A673 (cell line): Measurements from ENCODE around the gene ARHGAP44. TPM values are rescaled to one million over a fixed set of nuclear protein-coding genes. Genes with fewer than 3 reads are reported as not detected.

Experiments
- BruUV-seq: library from RNA; stranded (reverse); fragments of 400-500 nt; replicated peaks from 2 replicates; lab custom pipeline; 2021; lab: Mats Ljungman, UMichigan
- CTCF ChIA-PET: fragments of 300-600 bp; sonication (Branson Sonifier 250); formaldehyde crosslinking; loops from one replicate; lab custom pipeline; 2022; ENCODE audit warnings: antibody characterized with exemption; lab: Charles Lee
- POLR2A ChIA-PET: fragments of 300-600 bp; sonication (Branson Sonifier 250); formaldehyde crosslinking; loops from one replicate; lab custom pipeline; 2022; ENCODE audit warnings: antibody characterized with exemption; ENCODE audit not compliant: low non-redundant PET; lab: Charles Lee
- DNase-seq: peaks from one replicate; pipeline ENCODE4 v3.0.0-alpha.2; 2015; ENCODE audit warnings: low spot score
- H3K27ac ChIP-seq: fragments of 200-600 bp; sonication (generic); 2 replicates; pipeline ENCODE4 v1.5.1; 2016; ENCODE audit warnings: mixed run types, low read depth, mild to moderate bottlenecking, mixed read lengths, antibody characterized with exemption, low read length; ENCODE audit not compliant: poor library complexity, severe bottlenecking
- H3K27me3 ChIP-seq: fragments of 200-600 bp; sonication (generic); replicated peaks from 2 replicates; pipeline ENCODE4 v1.6.1; 2017; ENCODE audit warnings: mixed run types, low read depth, mild to moderate bottlenecking, mixed read lengths, antibody characterized with exemption, low read length; ENCODE audit not compliant: insufficient read depth, poor library complexity
- H3K36me3 ChIP-seq: fragments of 200-600 bp; sonication (generic); 2 replicates; pipeline ENCODE4 v1.6.1; 2016; ENCODE audit warnings: mixed run types, mild to moderate bottlenecking, mixed read lengths, antibody characterized with exemption, low read length; ENCODE audit not compliant: insufficient read depth, poor library complexity, severe bottlenecking
- H3K4me1 ChIP-seq: fragments of 200-600 bp; sonication (generic); 2 replicates; pipeline ENCODE4 v1.6.1; 2017; ENCODE audit warnings: mixed run types, mild to moderate bottlenecking, mixed read lengths, antibody characterized with exemption, low read length; ENCODE audit not compliant: insufficient read depth, poor library complexity, severe bottlenecking
- H3K4me3 ChIP-seq: fragments of 200-600 bp; sonication (generic); 2 replicates; pipeline ENCODE4 v1.5.1; 2016; ENCODE audit warnings: low read depth, mixed run types, mild to moderate bottlenecking, mixed read lengths, low read length; ENCODE audit not compliant: poor library complexity, severe bottlenecking
- H3K9me3 ChIP-seq: fragments of 200-600 bp; sonication (generic); 2 replicates; pipeline ENCODE4 v1.6.1; 2016; ENCODE audit warnings: mixed run types, low read depth, mild to moderate bottlenecking, mixed read lengths, antibody characterized with exemption, low read length; ENCODE audit not compliant: poor library complexity, severe bottlenecking
- EZH2 ChIP-seq: fragments of 200-600 bp; sonication (generic); IDR thresholded peaks from 2 replicates; pipeline ENCODE4 v1.6.1; 2017; ENCODE audit warnings: borderline replicate concordance, low read depth, mild to moderate bottlenecking, mixed read lengths, antibody characterized with exemption, low read length; ENCODE audit not compliant: poor library complexity, severe bottlenecking
- intact Hi-C: fragments of 100-400 bp; cut with micrococcal nuclease; formaldehyde crosslinking; loops from one replicate; pipeline ENCODE4 v1.10.0; 2022; ENCODE audit not compliant: unreplicated experiment
- total RNA-seq: library from RNA; stranded (reverse); gene quantifications from 2 replicates; pipeline ENCODE4 v1.2.3, GENCODE V29; 2021
- TF ChIP-seq, protein P1 (sequence below): fragments of 300-800, 200-600 bp; sonication (generic); conservative IDR thresholded peaks from 2 replicates; pipeline ENCODE4 v1.5.1; 2017; ENCODE audit warnings: low read depth, mild to moderate bottlenecking, antibody characterized with exemption, low read length, moderate library complexity, mixed read lengths

ARHGAP44 gene
- total RNA-seq, 1 experiment from 2014 or later, result 0.49 TPM

DNA sequence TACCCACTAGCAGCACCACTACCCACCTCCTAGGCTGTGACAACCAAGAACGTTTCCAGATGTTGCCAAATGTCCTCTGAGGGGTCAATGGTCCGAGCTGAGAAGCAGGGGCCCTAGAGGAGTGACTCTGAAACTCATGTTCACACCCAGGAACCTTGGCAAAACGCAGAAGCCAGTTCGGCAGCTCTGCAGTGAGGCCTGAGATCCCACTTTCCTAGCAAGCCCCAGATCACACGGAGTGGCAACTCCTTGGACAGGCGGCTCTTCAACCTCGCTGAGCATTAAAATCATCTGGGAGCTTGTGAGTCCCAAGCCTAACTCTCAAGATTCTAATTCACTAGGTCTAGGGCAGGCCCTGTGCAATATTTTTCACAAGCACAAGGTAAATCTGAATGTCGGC is 211.3 kb downstream of the ARHGAP44 start:
- H3K9me3 ChIP-seq, result no peaks in the 10 kb centered on the region
- no peak for DNase-seq
- peaks cover 10% of the 10 kb centered on the region for H3K4me1 ChIP-seq
- CTCF ChIA-PET, result no interaction called here
- BruUV-seq, result no TSS peak
- peaks cover 59% of the 10 kb centered on the region for H3K36me3 ChIP-seq
- intact Hi-C loops, result loop anchor here (5.0 to 10.0 kb wide), 5 partner anchors 73 to 658 kb away; partner anchors contain the start of gene MYOCD
- TF ChIP-seq EZH2, result no peak
- TF ChIP-seq, protein P1, sequence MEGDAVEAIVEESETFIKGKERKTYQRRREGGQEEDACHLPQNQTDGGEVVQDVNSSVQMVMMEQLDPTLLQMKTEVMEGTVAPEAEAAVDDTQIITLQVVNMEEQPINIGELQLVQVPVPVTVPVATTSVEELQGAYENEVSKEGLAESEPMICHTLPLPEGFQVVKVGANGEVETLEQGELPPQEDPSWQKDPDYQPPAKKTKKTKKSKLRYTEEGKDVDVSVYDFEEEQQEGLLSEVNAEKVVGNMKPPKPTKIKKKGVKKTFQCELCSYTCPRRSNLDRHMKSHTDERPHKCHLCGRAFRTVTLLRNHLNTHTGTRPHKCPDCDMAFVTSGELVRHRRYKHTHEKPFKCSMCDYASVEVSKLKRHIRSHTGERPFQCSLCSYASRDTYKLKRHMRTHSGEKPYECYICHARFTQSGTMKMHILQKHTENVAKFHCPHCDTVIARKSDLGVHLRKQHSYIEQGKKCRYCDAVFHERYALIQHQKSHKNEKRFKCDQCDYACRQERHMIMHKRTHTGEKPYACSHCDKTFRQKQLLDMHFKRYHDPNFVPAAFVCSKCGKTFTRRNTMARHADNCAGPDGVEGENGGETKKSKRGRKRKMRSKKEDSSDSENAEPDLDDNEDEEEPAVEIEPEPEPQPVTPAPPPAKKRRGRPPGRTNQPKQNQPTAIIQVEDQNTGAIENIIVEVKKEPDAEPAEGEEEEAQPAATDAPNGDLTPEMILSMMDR, result no peak
- POLR2A ChIA-PET, result no interaction called here
- H3K27me3 ChIP-seq, result no peaks in the 10 kb centered on the region
- H3K4me3 ChIP-seq, result no peak overlapping the region
- H3K27ac ChIP-seq, result no peak overlapping the region

DNA sequence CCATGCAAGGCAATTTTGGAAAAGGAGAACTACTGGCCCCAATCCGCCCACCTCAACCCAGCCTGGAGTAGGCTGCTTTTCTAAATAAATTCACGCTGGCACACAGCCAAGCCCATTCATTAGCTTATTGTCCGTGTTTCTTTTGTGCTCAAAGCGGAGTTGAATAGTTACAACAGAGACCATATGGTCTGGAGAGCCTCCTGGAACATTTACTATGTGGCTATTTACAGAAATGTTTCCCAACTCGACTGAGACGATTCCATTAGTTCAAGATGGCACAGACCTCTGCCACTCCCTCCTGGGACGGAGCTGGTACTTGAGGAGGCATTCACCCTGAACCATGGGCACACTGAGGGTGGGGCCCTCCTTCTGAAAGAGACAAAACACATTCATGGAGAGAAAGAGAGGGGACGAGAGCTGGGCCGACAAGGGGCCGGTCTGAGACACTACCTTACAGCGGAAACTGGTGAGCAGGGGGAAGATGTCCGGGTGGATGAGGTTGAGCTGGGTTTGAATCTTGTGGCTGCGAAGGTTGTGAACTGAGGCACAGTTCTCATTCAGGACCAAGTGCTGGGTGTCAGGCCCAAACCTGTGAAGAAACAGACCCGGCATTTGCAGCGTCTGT is 212.8 kb downstream of the ARHGAP44 start:
- intact Hi-C loops, result loop anchor here (2.0 to 10.0 kb wide), 8 partner anchors 75 to 821 kb away; partner anchors contain the start of genes ARHGAP44 and MYOCD
- ChIA-PET POLR2A (no interaction called here), CTCF (interaction anchor here (0.9 kb wide), 1 partner anchor 16 kb away, joined by 3 read pairs; the partner anchor contains the start of gene ELAC2)
- H3K4me3 ChIP-seq, result no peak overlapping the region
- H3K4me1 ChIP-seq, result peaks cover 10% of the 10 kb centered on the region
- no peaks in the 10 kb centered on the region for H3K27me3 ChIP-seq
- DNase-seq, result peak; percentile 57
- peaks cover 49% of the 10 kb centered on the region for H3K36me3 ChIP-seq
- H3K27ac ChIP-seq, result no peak overlapping the region
- TF ChIP-seq, protein P1, result no peak
- TF ChIP-seq EZH2, result no peak
- no TSS peak for BruUV-seq
- no peaks in the 10 kb centered on the region for H3K9me3 ChIP-seq

DNA sequence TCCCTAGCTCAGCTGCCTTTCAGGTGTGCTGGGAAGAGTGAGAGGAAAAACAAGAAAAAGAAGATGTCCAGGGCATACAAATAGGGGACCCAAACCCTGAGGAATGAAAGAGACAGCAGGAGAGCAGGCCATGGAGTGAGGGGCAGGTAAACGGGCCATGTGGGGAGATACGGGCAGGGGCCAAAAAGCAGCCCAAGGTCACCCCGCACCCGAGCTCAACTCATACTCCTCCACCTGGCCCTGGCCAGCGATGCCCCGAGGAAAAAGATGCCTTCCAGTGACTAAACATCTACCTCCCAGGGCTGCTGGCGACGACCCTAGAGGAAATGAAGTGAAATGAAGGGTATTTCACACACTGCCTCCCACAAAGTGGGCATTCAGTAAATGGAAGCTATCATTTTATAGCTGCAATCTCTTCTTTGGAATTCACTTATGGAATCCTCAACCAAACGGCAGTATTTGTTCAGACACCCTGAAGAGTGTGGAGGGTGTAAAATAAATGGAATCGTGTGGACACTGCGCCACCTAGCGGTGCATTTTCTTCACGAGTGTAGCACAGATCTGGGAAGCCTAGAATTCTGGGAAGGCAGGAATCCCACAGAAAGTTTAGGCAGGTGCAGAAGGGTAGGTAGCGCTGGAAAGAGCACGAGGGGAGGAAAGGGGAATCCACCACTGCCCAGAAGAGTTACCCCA is 213.6 kb downstream of the ARHGAP44 start:
- Histone ChIP-seq H3K4me1 (peaks cover 10% of the 10 kb centered on the region), H3K27me3 (no peaks in the 10 kb centered on the region), H3K9me3 (no peaks in the 10 kb centered on the region), H3K27ac (no peak overlapping the region), H3K4me3 (no peak overlapping the region), H3K36me3 (peaks cover 43% of the 10 kb centered on the region)
- intact Hi-C loops, result loop anchor here (2.0 to 10.0 kb wide), 8 partner anchors 76 to 822 kb away; partner anchors contain the start of genes ARHGAP44 and MYOCD
- DNase-seq, result peak; percentile 80
- ChIA-PET POLR2A (no interaction called here), CTCF (interaction anchor here (0.9 kb wide), 1 partner anchor 15 kb away, joined by 3 read pairs; the partner anchor contains the start of gene ELAC2)
- TF ChIP-seq EZH2, result no peak
- TF ChIP-seq, protein P1, result peak; percentile 91
- BruUV-seq, result no TSS peak
